HepG2 (cell line): Measurements from ENCODE around the gene SHISA6. TPM values are rescaled to one million over a fixed set of nuclear protein-coding genes. Genes with fewer than 3 reads are reported as not detected.

Experiments used
- ATAC-seq: fragments of 200-7000 bp; cut with Tn5 transposase; 3 replicates; pipeline ENCODE4 v1.9.1; 2020; ENCODE audit warnings: mild to moderate bottlenecking, moderate library complexity
- BruUV-seq: library from RNA; stranded (reverse); fragments of 400-500 nt; replicated peaks from 2 replicates; lab custom pipeline; 2021; lab: Mats Ljungman, UMichigan
- CTCF ChIA-PET: fragments of 300-600 bp; formaldehyde crosslinking; extraction: SDS; loops from one replicate; lab custom pipeline; 2021; ENCODE audit warnings: low total read pairs, inconsistent platforms, low intra/inter-chr PET ratio; lab: Yijun Ruan, JAX
- POLR2A ChIA-PET: fragments of 350-600 bp; sonication (Branson Sonifier 250); formaldehyde crosslinking; loops from one replicate; lab custom pipeline; 2020; ENCODE audit warnings: antibody characterized with exemption, inconsistent platforms; lab: Yijun Ruan, JAX
- DNase-seq: peaks from one replicate; pipeline ENCODE4 v3.0.0-alpha.2; 2015; ENCODE audit warnings: low spot score
- FAIRE-seq: peaks from 3 replicates; lab custom pipeline; 2011; peaks lifted over from hg19 to GRCh38; lab: Jason Lieb, UNC
- H2AFZ ChIP-seq: one replicate; pipeline ENCODE4 v1.6.1; 2011; ENCODE audit warnings: low read length, inconsistent platforms
- H3K27ac ChIP-seq: fragments of 300-600 bp; 3 replicates; pipeline ENCODE4 v1.8.0; 2011; ENCODE audit warnings: mixed run types, mild to moderate bottlenecking, mixed read lengths, low read length, inconsistent platforms; ENCODE audit not compliant: insufficient read depth; ENCODE audit errors: extremely low read length
- H3K27me3 ChIP-seq, 2 experiments: fragments of 200-600 bp in 1 of 2; 2 replicates in 1 of 2; 3 replicates in 1 of 2; pipeline versions ENCODE4 v1.6.0 to v1.8.0; 2011; ENCODE audit warnings: low read length in 2 of 2, mild to moderate bottlenecking in 2 of 2, moderate library complexity in 2 of 2, inconsistent platforms in 1 of 2; ENCODE audit not compliant: insufficient read depth in 2 of 2, control insufficient read depth in 1 of 2
- H3K36me3 ChIP-seq, 2 experiments: fragments of 200-600 bp in 1 of 2; replicated peaks in 1 of 2; 2 replicates in 1 of 2; 3 replicates in 1 of 2; pipeline versions ENCODE4 v1.5.1 to v1.8.0; 2011; ENCODE audit warnings: low read length in 2 of 2, inconsistent platforms in 1 of 2; ENCODE audit not compliant: insufficient read depth in 2 of 2, control insufficient read depth in 1 of 2
- H3K4me1 ChIP-seq: 2 replicates; pipeline ENCODE4 v1.5.1; 2012; ENCODE audit warnings: low read length, inconsistent platforms; ENCODE audit not compliant: insufficient read depth
- H3K4me2 ChIP-seq: 2 replicates; pipeline ENCODE4 v1.6.0; 2011; ENCODE audit warnings: low read depth, low read length, inconsistent platforms
- H3K4me3 ChIP-seq, 3 experiments: fragments of 200-600 bp in 1 of 3; sonication (generic), shearing (Covaris generic) in 1 of 3; replicated peaks in 1 of 3; 2 replicates each; pipeline ENCODE4 v1.5.1; 2011 to 2016; ENCODE audit warnings: low read length in 3 of 3, inconsistent platforms in 2 of 3, low read depth in 2 of 3, mild to moderate bottlenecking in 2 of 3, control low read depth in 1 of 3, mixed read lengths in 1 of 3; ENCODE audit not compliant: insufficient read depth in 1 of 3
- H3K79me2 ChIP-seq: one replicate; pipeline ENCODE4 v1.6.1; 2011; ENCODE audit warnings: low read length, inconsistent platforms; ENCODE audit not compliant: insufficient read depth
- H3K9ac ChIP-seq: 2 replicates; pipeline ENCODE4 v1.6.0; 2011; ENCODE audit warnings: mild to moderate bottlenecking, low read depth, low read length, inconsistent platforms; ENCODE audit not compliant: insufficient read depth
- H3K9me3 ChIP-seq: 2 replicates; pipeline ENCODE4 v1.5.1; 2012; ENCODE audit warnings: mild to moderate bottlenecking, low read length
- H4K20me1 ChIP-seq: 2 replicates; pipeline ENCODE4 v1.6.0; 2011; ENCODE audit warnings: inconsistent platforms, mild to moderate bottlenecking, low read length, moderate library complexity; ENCODE audit not compliant: insufficient read depth
- CBX5 ChIP-seq: sonication (generic); formaldehyde crosslinking; IDR thresholded peaks from 2 replicates; pipeline ENCODE4 v1.4.0; 2020; ENCODE audit warnings: missing genetic modification reagents, borderline replicate concordance
- HINFP ChIP-seq: sonication (generic); formaldehyde crosslinking; IDR thresholded peaks from 2 replicates; pipeline ENCODE4 v1.4.0; 2020; ENCODE audit warnings: low read depth, mild to moderate bottlenecking, missing genetic modification reagents
- IRF9 ChIP-seq: sonication (generic); formaldehyde crosslinking; IDR thresholded peaks from 2 replicates; pipeline ENCODE4 v1.8.0; 2022; ENCODE audit warnings: missing genetic modification reagents, mild to moderate bottlenecking, borderline replicate concordance
- ISX ChIP-seq: sonication (generic); formaldehyde crosslinking; conservative IDR thresholded peaks from 2 replicates; pipeline ENCODE4 v1.5.0; 2020; ENCODE audit warnings: missing genetic modification reagents
- NCOA2 ChIP-seq: sonication (generic); formaldehyde crosslinking; IDR thresholded peaks from 2 replicates; pipeline ENCODE4 v1.8.0; 2022; ENCODE audit warnings: inconsistent platforms
- POLR2G ChIP-seq: fragments of 200-400 bp; formaldehyde crosslinking; IDR thresholded peaks from 2 replicates; pipeline ENCODE4 v1.6.1; 2018; ENCODE audit warnings: mild to moderate bottlenecking, low read depth, low read length, moderate library complexity
- RXRA ChIP-seq: sonication (generic); formaldehyde crosslinking; IDR thresholded peaks from 2 replicates; pipeline ENCODE4 v1.5.1; 2020; ENCODE audit warnings: missing genetic modification reagents
- ZFP82 ChIP-seq: sonication (generic); formaldehyde crosslinking; IDR thresholded peaks from 2 replicates; pipeline ENCODE4 v1.5.1; 2020; ENCODE audit warnings: mild to moderate bottlenecking, missing genetic modification reagents, borderline replicate concordance
- WGBS: methylation state at CpG from one replicate; pipeline ENCODE4 v1.1.6; 2017; ENCODE audit warnings: low lambda C conversion rate; 5-methylcytosine and 5-hydroxymethylcytosine counted together
- in situ Hi-C: cut with HindIII; loops from 2 replicates; pipeline ENCODE4 v1.10.0; 2017; ENCODE audit warnings: low pct_unique_long_range_greater_than_20kb; ENCODE audit not compliant: extremely low pct_ligation_motif_present
- intact Hi-C: fragments of 100-400 bp; cut with micrococcal nuclease; formaldehyde crosslinking; loops from one replicate; pipeline ENCODE4 v1.10.0; 2022; ENCODE audit not compliant: unreplicated experiment
- polyA plus RNA-seq, 8 experiments: library from polyadenylated mRNA; depleted of rRNA in 3 of 8; stranded (reverse) in 7 of 8; unstranded in 1 of 8; fragments of >200 nt; fragmentation: Illumina TruSeq in 4 of 8; extraction: Trizol in 4 of 8; gene quantifications; 2 replicates each; pipeline versions ENCODE4 v1.2.1 to v1.2.3, GENCODE V29; 2011 to 2016; ENCODE audit warnings: low read depth in 4 of 8, missing spikeins in 1 of 8, mixed read lengths in 1 of 8; ENCODE audit not compliant: insufficient read depth in 1 of 8
- total RNA-seq, 5 experiments: library from RNA; depleted of rRNA; stranded (reverse); fragments of >200 nt; fragmentation: Illumina TruSeq; extraction: Trizol; gene quantifications; 2 replicates each; pipeline ENCODE4 v1.2.3, GENCODE V29; 2016; ENCODE audit warnings: low read depth in 1 of 5
- TF ChIP-seq, protein P1 (sequence below): sonication (generic); formaldehyde crosslinking; conservative IDR thresholded peaks from 2 replicates; pipeline ENCODE4 v1.4.0; 2020; ENCODE audit warnings: missing genetic modification reagents

Gene SHISA6
- total and polyA plus RNA-seq, 2 of the 13 experiments (the other 11 are each of a cell fraction or from before 2014, with no cell fraction given): not detected

DNA sequence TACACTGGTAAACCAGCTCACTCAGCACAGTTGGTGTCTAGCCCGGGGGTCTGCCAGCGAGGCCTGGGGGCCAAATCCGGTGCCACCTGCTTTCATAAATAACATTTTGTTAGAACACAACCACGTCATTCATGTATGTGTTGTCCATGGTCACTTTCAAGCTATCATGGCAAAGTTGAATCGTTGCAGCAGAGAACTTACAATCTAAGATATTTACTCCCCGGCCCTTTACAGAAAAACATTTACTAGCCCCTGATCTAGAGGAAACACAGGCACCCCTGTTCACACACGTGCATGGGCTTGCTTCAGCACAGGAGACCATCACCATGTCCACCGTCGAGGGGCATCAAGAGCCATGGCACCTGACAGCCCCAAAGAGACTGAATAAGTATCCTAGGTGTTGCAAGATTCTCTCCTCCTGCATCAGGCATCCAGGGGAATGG is 245.9 kb downstream of the SHISA6 start (continued):
- TF ChIP-seq HINFP (CRISPR knock-in tag): no peak
- TF ChIP-seq POLR2G: no peak
- TF ChIP-seq CBX5 (CRISPR knock-in tag): no peak

DNA sequence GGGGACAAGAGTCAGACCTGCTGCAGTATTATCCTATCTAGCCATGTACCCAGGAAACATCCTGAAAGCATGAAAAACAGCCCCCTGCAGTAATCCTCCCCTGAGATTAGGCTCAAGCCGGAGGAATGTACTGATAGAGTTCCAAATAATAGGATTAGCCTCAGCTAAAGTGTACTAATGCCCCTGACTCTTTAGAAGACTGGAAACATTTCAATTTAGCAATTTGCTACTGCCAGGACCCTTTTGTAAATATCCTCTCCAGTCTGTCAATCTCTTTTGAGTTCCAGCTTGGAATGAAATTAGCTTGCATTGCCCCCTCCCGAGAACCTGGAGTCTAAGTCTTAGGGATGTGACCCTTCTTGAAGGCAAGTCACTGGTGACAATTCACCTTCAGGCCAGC is 246.5 kb downstream of the SHISA6 start:
- no peaks in the 10 kb centered on the region for H3K4me1 ChIP-seq
- intact Hi-C loops: no loop called here
- ChIA-PET CTCF (no interaction called here), POLR2A (no interaction called here)
- no peaks in the 10 kb centered on the region for H3K9me3 ChIP-seq
- in situ Hi-C loops: no loop called here
- H3K9ac ChIP-seq: no peak overlapping the region
- no peak for FAIRE-seq
- H3K27me3 ChIP-seq: no peaks in the 10 kb centered on the region; a peak in 2 of 5 replicates
- TF ChIP-seq ZFP82 (no peak), IRF9 (CRISPR knock-in tag) (no peak), RXRA (no peak), ISX (CRISPR knock-in tag) (no peak), NCOA2 (CRISPR knock-in tag) (no peak)
- TF ChIP-seq, protein P1, sequence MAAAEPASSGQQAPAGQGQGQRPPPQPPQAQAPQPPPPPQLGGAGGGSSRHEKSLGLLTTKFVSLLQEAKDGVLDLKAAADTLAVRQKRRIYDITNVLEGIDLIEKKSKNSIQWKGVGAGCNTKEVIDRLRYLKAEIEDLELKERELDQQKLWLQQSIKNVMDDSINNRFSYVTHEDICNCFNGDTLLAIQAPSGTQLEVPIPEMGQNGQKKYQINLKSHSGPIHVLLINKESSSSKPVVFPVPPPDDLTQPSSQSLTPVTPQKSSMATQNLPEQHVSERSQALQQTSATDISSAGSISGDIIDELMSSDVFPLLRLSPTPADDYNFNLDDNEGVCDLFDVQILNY (CRISPR knock-in tag): no peak
- no peak overlapping the region for H3K27ac ChIP-seq
- H3K4me3 ChIP-seq: no peak overlapping the region
- no TSS peak for BruUV-seq
- DNase-seq: no peak
- no peaks in the 10 kb centered on the region for H3K79me2 ChIP-seq
- no peaks in the 10 kb centered on the region for H3K36me3 ChIP-seq
- ATAC-seq: no peak
- H2AFZ ChIP-seq: no peak overlapping the region
- WGBS: 0% methylated on average over 1 of the region's 2 CpGs
- no peak overlapping the region for H3K4me2 ChIP-seq
- H4K20me1 ChIP-seq: no peaks in the 10 kb centered on the region
